ENCODE data around the gene CA9. TPM values are rescaled to one million over a fixed set of nuclear protein-coding genes. Genes with fewer than 3 reads are reported as not detected.

CA9 gene
- total RNA-seq, 1 donor from 2014 or later: 1.1 TPM

DNA sequence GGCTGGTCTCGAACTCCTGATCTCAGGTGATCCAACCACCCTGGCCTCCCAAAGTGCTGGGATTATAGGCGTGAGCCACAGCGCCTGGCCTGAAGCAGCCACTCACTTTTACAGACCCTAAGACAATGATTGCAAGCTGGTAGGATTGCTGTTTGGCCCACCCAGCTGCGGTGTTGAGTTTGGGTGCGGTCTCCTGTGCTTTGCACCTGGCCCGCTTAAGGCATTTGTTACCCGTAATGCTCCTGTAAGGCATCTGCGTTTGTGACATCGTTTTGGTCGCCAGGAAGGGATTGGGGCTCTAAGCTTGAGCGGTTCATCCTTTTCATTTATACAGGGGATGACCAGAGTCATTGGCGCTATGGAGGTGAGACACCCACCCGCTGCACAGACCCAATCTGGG, 1.5 kb downstream of the CA9 start:
- H3K9me3 Mint-ChIP-seq: no peaks in the 10 kb centered on the region
- H3K4me1 Mint-ChIP-seq: peaks cover 7% of the 10 kb centered on the region
- peak overlapping the region; percentile 70 for H3K4me3 Mint-ChIP-seq
- H3K27ac Mint-ChIP-seq: peak overlapping the region; percentile 34
- H3K36me3 Mint-ChIP-seq: no peaks in the 10 kb centered on the region
- no peaks in the 10 kb centered on the region for H3K27me3 Mint-ChIP-seq (ENCODE audit: low read depth)
- no peak for DNase-seq (ENCODE audit: low spot score in 2 of 2, unreplicated experiment in 2 of 2)
- TF ChIP-seq CTCF (IDR thresholded peaks at IDR 0.05; ENCODE audit: unreplicated experiment): no peak

GRCh38 chr9:35675732-35676392, 2.1 kb downstream of the CA9 start:
- peaks cover 7% of the 10 kb centered on the region for H3K4me1 Mint-ChIP-seq
- no peaks in the 10 kb centered on the region for H3K9me3 Mint-ChIP-seq
- peak; percentile 84 to 87 for DNase-seq (ENCODE audit: low spot score in 2 of 2, unreplicated experiment in 2 of 2)
- TF ChIP-seq CTCF (IDR thresholded peaks at IDR 0.05; ENCODE audit: unreplicated experiment): no peak
- no peaks in the 10 kb centered on the region for H3K36me3 Mint-ChIP-seq
- H3K27me3 Mint-ChIP-seq (ENCODE audit: low read depth): no peaks in the 10 kb centered on the region
- peak overlapping the region; percentile 69 for H3K27ac Mint-ChIP-seq
- peak overlapping the region; percentile 70 for H3K4me3 Mint-ChIP-seq

DNA sequence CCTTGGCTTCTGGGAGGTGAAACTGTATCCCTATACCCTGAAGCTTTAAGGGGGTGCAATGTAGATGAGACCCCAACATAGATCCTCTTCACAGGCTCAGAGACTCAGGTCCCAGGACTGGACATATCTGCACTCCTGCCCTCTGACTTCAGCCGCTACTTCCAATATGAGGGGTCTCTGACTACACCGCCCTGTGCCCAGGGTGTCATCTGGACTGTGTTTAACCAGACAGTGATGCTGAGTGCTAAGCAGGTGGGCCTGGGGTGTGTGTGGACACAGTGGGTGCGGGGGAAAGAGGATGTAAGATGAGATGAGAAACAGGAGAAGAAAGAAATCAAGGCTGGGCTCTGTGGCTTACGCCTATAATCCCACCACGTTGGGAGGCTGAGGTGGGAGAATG, 5.4 kb downstream of the CA9 start:
- H3K36me3 Mint-ChIP-seq: peaks cover 19% of the 10 kb centered on the region
- H3K27ac Mint-ChIP-seq: no peak overlapping the region
- H3K4me1 Mint-ChIP-seq: peaks cover 7% of the 10 kb centered on the region
- no peak overlapping the region for H3K4me3 Mint-ChIP-seq
- no peak for DNase-seq (ENCODE audit: low spot score in 2 of 2, unreplicated experiment in 2 of 2)
- H3K9me3 Mint-ChIP-seq: no peaks in the 10 kb centered on the region
- H3K27me3 Mint-ChIP-seq (ENCODE audit: low read depth): no peaks in the 10 kb centered on the region
- TF ChIP-seq CTCF (IDR thresholded peaks at IDR 0.05; ENCODE audit: unreplicated experiment): no peak

DNA sequence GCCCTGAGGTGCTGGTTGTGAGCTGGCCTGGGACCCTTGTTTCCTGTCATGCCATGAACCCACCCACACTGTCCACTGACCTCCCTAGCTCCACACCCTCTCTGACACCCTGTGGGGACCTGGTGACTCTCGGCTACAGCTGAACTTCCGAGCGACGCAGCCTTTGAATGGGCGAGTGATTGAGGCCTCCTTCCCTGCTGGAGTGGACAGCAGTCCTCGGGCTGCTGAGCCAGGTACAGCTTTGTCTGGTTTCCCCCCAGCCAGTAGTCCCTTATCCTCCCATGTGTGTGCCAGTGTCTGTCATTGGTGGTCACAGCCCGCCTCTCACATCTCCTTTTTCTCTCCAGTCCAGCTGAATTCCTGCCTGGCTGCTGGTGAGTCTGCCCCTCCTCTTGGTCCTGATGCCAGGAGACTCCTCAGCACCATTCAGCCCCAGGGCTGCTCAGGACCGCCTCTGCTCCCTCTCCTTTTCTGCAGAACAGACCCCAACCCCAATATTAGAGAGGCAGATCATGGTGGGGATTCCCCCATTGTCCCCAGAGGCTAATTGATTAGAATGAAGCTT, 6.1 kb downstream of the CA9 start:
- H3K9me3 Mint-ChIP-seq: no peaks in the 10 kb centered on the region
- peaks cover 4% of the 10 kb centered on the region for H3K4me1 Mint-ChIP-seq
- no peak for TF ChIP-seq CTCF (IDR thresholded peaks at IDR 0.05; ENCODE audit: unreplicated experiment)
- no peak for DNase-seq (ENCODE audit: low spot score in 2 of 2, unreplicated experiment in 2 of 2)
- peaks cover 23% of the 10 kb centered on the region for H3K36me3 Mint-ChIP-seq
- H3K27ac Mint-ChIP-seq: no peak overlapping the region
- H3K4me3 Mint-ChIP-seq: no peak overlapping the region
- no peaks in the 10 kb centered on the region for H3K27me3 Mint-ChIP-seq (ENCODE audit: low read depth)

- Mint-ChIP-seq H3K27ac (no peak overlapping the region), H3K4me1 (peaks cover 4% of the 10 kb centered on the region), H3K27me3 (ENCODE audit: low read depth) (no peaks in the 10 kb centered on the region), H3K9me3 (no peaks in the 10 kb centered on the region), H3K36me3 (peaks cover 23% of the 10 kb centered on the region), H3K4me3 (no peak overlapping the region)
- TF ChIP-seq CTCF (IDR thresholded peaks at IDR 0.05; ENCODE audit: unreplicated experiment): no peak
- no peak for DNase-seq (ENCODE audit: low spot score in 2 of 2, unreplicated experiment in 2 of 2)
Measured at GRCh38 chr9:35680331-35681105, 6.8 kb downstream of the CA9 start.
